ENCODE measurements around the gene VASN.

VASN gene

DNA sequence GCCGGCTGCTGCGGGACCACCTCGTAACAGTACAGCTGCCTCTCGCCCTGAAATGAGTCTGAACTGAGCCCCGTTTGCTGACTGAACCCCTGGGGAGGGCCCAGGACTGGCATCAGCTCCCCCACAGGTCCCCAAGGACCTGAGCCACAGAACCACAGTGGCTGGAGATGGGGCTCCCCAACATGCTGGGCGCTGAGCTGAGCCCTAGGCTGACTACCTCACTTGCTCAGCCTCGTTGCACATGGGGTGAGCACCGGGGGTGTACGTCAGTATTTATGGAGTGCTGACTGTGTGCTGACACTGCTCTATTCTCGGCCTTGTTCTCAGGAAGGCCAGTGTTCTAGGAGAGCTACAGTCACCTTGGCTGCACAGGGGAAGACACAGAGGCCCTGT is 6.6 kb upstream of the VASN start:
- no peak for DNase-seq
- in situ Hi-C loops (cut with HindIII; ENCODE audit: low pct_ligation_motif_present, low pct_unique_long_range_greater_than_20kb, low sequenced_read_pairs), result no loop called here

DNA sequence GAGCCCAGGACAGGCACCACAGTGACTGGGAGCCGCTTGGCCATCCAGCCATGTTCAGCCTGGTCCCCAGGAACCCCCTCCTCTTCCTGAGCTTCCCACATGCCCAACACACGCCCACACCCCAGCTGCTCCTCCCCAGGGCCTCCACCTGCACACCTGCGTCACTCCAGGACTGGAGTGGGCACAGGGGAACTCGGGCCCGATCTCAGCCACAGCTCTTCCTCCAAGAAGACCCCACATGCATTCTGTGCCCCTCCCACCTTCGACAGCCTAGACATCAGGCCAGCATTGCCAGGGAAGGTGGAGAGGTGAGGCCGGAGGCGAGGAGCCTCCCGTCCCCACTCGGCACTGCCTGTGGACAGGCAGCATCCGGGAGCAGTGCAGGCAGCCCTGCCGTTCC is 6.0 kb upstream of the VASN start:
- no peak for DNase-seq
- in situ Hi-C loops (cut with HindIII; ENCODE audit: low pct_ligation_motif_present, low pct_unique_long_range_greater_than_20kb, low sequenced_read_pairs), result no loop called here

DNA sequence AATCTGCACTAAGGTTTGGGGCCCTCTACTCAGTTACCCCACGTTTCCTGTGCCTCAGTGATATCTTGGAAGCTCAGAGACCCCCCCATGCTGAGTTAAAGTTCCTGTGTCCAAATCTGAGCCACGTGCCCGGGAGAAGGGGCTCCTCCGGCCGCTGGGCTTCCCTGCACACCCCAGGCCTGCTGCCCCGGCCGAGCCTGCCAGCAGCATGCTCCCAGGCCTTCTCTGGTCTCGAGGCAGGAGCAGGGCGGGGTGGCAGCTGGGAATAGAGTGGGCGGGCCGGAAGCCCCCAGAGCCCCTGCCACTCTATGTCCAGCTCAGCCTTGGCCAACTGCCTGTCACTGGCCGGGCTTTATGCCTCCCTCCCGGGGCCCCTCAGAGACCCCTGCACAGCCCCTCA is 5.6 kb upstream of the VASN start:
- no peak for DNase-seq
- in situ Hi-C loops (cut with HindIII; ENCODE audit: low pct_ligation_motif_present, low pct_unique_long_range_greater_than_20kb, low sequenced_read_pairs), result no loop called here

DNA sequence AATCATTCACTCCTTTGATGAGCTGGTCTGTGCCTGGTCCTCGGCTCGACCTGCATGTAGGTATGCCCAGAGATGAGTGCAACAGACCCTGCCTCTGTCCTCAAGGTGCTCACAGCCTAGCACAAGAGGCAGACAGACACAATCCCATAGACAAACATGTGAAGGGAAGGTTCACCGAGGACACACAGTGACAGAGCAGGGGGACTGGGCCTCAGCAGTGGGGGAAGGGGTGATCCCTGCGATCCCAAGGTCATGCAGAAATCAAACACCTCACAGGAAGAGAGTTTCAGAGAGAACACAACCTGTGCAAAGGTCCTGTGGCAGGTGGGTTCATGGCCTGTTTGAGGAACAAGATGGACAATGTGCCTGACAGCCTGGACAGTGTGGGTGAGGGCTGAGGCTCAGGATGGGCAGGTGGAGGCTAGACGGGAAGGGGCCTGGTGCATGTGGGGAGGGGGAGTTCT is 4.2 kb upstream of the VASN start:
- in situ Hi-C loops (cut with HindIII; ENCODE audit: low pct_ligation_motif_present, low pct_unique_long_range_greater_than_20kb, low sequenced_read_pairs), result no loop called here
- DNase-seq, result no peak

DNA sequence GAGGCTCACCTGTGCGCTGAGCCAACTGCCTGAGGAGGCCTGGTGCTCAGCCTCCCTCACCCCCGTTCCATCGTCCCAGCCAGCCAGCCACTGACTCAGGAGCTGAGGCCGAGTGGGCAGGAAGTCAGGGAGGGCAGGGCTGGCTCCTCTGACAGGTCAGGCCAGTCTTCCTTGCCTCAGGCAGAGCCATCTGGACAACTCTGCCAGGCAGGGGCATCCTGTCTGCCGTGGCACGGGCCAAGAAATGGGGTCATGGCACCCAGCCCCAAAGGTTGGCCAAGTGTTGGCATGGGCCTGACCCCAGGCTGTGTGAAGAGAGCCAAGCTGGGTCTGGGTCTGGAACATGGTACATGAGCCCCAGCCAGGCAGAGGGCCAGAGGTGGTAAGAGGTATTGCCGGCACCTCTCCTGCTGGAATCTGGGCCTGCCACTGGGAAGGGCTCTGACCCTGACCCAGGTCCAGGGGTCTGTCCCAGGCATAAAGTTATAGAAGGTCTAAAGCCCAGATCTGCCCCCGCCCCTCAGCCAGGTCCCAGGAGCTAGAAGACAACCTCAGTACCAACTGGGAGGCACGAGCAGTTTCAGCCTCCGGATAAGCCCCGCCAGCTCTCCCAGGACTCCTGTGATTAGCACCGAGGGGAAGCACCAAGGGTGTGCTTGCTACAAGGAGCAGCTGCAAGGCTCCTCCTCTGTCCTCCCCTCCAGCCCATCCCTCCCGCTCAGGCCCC is 2.5 kb upstream of the VASN start:
- peak; percentile 78 for DNase-seq

DNA sequence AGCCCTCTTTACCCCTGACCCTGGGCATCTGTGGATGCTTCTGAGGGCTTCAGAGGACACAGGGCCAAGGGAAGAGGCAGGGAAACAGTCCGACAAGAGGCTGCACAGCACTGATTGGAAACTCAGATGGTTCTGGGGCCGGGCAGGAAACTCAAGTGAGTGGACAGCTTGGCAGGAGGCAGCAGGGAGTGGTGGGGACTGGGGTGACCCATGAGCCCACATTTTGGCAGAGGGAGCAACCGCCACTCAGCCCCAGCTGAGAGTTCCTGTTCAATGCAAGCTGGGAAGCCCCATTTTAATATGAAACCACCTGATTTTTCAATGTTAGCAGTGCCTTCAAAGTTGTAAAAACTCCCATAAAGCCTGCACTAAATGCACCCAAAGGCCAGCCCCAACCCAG is 1.5 kb upstream of the VASN start:
- no peak for DNase-seq
- in situ Hi-C loops (cut with HindIII; ENCODE audit: low pct_ligation_motif_present, low pct_unique_long_range_greater_than_20kb, low sequenced_read_pairs), result no loop called here

More for the DNA sequence above, 2.5 kb upstream of the VASN start:
- in situ Hi-C loops (cut with HindIII; ENCODE audit: low pct_ligation_motif_present, low pct_unique_long_range_greater_than_20kb, low sequenced_read_pairs), result no loop called here

DNA sequence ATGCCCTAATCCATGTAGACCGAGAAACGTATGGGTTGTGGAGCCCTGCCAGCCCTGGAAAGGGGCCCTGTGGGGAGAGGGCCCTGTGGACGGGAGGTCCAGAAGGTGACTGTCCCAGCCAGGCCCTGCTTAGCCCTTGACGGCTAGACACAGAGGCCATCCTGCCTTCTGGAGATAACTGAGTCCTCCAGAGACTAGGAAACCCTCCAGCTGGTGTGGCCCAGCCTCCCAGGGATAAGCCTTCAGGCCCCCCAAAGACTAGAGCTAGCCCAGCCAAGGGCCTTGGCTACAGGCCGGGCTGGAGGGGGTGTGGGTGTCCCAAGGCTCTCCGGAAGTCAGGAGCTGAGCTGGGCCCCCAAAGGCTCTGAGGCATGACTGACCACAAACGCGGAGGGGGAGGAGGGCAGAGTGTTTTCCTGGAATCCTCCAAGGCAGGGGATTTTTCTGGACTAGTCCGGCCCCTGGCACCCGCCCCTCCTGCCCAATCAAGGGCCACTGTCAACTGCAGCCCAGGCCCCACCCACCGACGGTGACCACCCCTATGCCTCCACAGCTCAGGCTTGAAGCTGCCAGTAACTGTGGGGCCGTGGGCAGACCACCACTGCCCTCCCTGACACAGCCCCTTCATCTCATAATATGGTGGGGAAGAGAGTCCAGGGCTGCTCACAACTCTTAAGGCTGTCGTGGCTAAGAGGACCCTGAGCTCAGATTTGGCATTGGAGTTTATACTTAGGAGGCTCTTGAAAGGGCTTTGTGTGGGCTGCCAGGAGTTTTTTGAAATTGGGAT is 885 bp upstream of the VASN start:
- DNase-seq, result no peak
- in situ Hi-C loops (cut with HindIII; ENCODE audit: low pct_ligation_motif_present, low pct_unique_long_range_greater_than_20kb, low sequenced_read_pairs), result no loop called here

DNA sequence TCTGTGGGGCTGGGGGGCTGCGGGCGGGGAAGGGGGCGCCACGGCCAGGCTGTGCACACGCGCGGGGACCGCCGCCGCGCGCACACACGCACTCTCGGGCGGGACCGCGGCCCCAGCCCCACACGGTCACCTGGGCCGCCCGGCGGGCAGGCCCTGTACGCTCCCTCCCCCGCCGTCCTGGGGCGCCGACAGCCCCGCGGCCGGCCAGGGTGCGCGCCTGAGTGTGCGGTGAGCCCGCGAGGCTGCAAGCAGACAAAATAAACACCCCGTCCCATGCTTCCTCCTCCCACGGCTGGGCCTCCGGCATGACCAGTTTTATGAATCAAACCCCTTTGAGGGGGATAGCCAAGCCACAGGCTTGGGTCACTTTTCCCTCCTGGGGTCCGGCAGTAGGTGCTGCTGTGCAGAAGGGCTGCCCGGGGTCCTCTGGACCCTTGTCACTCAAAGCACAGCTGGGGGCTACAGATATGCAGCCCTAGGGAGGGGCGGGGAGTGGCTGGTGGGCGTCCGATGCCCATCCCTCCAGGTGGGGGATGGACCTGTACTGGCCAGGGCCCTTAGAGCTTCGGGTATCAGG is 441 bp downstream of the VASN start:
- in situ Hi-C loops (cut with HindIII; ENCODE audit: low pct_ligation_motif_present, low pct_unique_long_range_greater_than_20kb, low sequenced_read_pairs), result no loop called here
- peak; percentile 38 for DNase-seq

DNA sequence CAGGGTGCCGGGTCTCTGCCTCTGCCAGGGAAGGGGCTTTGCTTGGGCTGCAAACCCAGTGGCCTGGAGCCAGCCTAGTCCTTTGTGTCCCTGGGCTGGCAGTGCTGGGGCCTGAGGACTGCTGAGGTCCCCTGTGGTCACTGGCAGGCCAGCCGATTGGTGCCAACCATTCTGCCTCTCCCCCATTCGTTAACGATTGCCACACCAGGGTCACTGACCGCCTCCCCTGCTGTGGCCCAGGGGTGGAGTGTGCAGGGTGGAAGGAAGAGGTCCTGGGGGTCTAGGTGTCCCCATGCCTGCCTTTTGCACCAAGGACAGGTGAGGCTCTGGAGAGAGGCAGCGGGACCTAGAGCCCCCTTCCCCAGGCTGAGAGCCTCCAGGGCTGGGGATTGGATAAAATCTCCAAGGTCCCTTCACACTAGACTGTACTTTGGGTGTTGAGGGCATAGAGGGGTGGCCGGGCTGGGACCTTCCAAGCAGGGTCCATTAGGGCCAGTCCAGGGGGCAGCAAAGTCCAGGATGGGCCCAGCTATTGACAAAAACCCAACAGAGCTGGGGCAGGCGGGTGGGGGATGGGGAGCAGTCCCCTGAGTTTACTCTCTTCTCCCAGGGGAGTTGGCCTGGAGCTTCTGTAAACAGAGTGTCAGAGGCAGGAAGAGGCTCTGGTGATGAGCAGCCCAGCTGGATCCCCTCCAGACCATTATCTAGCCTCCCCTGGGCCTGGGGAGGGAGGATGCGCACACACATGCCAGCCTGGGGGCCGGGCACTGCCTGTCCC is 1.1 kb downstream of the VASN start:
- peak; percentile 45 for DNase-seq
- in situ Hi-C loops (cut with HindIII; ENCODE audit: low pct_ligation_motif_present, low pct_unique_long_range_greater_than_20kb, low sequenced_read_pairs), result no loop called here

DNA sequence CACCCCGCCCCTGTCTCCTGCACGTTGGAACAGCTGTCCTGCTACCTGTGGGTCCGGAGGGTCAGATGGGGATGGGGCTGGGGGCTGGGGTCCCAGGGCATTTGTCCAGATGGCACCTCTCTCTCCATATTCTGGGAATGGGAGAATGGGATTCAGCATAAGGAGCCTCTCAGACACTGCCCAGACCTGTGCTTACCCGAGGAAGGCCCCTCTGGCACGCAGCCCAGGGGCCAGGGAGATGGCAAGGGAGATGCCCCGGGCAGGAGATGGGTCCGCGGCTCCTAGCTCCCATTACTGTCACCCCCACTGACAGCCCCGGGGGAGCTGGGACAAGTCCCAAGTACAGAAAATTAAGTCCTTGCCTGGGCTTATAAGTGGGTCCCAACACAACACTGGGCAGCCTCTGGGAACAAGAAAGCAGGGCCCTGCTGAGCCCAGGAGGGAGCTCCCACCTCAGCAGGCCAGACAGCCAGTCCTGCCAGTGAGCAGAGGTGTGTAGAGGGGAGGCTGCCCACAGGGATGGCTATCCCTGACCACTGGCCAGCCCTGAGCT is 1.8 kb downstream of the VASN start:
- DNase-seq, result peak; percentile 44
- in situ Hi-C loops (cut with HindIII; ENCODE audit: low pct_ligation_motif_present, low pct_unique_long_range_greater_than_20kb, low sequenced_read_pairs), result no loop called here

DNA sequence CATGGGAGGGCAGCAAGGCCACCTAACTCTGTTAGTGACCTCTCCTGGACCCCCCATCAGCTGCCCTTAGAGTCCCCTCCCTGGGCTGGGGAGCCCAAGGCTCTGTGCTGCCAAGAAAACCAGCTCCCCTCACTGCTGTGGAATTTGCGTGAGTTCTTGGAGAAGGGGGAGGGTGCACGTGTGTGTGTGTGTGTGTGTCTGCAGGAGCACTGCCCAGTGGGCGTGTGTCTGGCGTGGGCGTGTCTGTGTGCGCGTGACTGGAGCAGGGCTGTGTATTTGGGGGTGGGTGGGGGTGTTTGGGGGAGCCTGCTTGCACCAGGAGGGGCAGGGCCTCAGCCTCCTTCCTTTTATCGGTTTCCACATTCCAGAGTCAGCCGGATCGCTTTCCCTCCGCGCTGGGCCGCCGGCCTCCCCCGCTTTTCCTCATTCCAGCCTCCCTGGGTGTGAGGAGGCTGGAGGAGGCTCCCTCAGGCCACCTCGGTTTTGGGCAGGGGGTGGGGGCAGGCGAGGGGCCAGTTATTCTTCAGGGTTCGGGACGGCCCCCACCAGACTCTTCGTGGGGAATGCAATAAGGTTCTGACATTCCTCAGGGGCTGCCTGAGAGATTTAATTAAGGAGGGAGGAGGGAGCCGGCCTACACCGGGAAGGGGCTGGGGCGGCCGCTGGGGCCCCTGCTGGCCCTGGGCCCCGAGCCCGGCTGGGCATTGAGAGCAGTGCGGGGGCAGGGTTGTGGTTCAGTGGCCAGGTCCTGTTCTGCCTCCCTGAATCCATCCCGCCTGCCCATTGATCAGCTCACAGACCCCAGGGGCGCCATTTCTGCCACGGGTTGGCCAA is 2.5 kb downstream of the VASN start:
- peak; percentile 83 for DNase-seq
- in situ Hi-C loops (cut with HindIII; ENCODE audit: low pct_ligation_motif_present, low pct_unique_long_range_greater_than_20kb, low sequenced_read_pairs), result no loop called here

DNA sequence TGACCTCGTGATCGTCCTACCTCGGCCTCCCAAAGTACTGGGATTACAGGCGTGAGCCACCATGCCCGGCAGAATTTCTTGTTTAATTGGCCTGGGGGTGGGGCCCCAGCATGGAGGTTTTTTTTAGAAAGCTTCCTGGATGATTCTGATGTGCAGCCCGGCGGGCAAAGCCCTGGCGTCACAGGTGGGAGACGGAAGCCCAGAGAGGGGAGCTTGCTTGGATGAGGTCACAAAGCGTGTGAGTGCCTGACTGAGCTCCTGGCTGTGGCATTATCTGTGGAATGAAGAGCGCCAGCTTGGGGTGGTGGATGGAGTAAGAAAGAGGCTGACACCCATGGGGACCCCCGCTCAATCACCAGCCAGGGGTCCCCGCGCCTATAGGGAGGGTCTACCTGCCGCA is 4.1 kb downstream of the VASN start:
- in situ Hi-C loops (cut with HindIII; ENCODE audit: low pct_ligation_motif_present, low pct_unique_long_range_greater_than_20kb, low sequenced_read_pairs), result no loop called here
- DNase-seq, result no peak

DNA sequence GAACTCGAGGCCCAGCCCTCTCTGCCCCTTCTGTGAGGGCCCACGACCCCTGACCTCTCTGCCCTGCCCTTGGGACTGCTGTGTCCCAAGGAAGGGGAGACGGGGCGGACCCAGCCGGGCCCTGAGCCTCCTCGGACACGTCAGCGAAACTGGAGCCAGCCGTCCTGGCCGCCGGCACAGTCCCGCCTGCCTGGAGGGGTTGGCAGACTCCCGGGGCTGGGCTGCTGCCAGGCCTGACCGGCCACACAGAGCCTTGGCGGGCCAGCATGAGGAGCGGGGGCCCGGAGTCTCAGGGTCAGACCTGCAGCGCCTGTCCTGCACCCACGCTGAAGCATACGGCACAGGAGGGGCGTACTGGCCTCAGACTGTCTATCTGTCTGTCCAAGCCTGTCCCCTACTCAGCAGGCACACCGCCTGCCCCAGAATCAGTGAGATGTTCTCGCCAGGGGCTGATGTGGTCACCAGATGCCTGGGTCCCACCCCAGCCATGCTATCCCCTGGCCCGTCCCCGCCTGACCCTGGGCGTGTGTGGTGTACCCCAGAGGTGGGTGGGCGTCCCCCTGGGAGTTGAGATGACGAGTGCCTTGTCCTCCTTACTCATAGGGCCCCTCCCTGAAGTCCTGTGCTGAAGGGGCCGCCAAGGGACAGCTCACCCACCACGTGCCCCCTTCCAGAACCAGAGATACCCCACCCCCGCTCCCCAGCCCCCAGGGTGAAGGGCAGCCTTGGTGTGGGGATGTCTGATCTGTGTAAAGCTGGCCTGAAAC is 4.7 kb downstream of the VASN start:
- no peak for DNase-seq
- in situ Hi-C loops (cut with HindIII; ENCODE audit: low pct_ligation_motif_present, low pct_unique_long_range_greater_than_20kb, low sequenced_read_pairs), result no loop called here

DNA sequence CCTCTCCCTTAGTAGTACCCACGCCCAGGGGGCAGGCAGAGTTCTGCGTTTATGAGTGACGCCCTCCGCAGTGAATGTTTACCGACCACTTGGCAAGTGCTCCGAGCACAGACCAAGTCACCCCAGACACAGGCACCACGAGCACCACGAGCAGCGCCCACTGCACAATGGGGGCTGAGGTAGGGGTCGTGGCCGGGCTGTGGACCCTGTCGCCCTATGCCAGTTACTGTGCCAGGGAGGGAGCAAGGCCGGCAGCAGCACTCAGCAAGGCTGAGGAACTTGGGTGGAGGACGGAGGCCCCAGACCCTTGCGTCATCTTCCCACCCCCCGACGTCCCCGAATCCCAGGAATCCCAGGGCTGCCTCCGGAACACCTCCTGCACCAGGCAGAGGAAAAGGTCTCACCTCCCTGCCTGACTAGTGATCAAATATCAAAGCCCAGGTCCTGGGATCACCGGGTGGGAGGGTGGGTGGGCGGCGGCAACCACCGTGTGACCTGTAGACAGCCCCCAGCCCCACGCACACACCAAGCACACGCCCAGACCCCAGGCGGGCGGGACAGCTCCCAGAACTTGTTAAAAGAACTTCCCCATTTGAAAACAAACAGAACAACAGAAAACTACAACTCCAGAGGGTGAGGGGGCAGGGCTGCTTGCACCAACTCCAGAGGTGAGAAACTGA is 5.4 kb downstream of the VASN start:
- in situ Hi-C loops (cut with HindIII; ENCODE audit: low pct_ligation_motif_present, low pct_unique_long_range_greater_than_20kb, low sequenced_read_pairs), result no loop called here
- no peak for DNase-seq

DNA sequence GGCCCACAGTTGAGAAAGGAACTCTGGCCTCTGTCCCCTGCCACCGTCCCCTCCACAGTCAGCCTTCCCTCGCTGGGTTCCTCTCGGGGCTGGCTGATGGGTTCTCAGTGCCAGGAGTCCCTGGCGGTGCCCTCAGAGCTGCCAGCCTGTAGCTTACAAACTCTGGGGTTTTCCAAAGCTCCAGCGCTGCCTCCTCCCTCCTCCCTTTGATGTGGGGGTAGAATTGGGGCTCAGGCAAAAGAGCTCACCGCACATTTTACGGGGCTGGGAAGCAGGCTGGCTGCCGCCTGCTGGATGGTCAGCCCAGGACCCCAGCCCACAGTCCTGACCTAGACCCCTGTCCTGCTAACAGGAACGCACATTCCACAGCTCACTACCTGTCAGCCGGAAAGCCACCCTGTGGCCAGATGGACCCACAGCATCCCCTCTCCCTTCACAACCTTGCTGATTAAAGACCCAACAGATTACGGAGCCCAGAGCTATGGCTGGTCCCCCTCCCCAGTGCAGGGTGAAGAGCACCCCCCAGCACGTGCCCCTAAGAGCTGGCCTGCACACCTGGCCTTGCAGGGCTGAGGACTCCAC is 6.0 kb downstream of the VASN start:
- in situ Hi-C loops (cut with HindIII; ENCODE audit: low pct_ligation_motif_present, low pct_unique_long_range_greater_than_20kb, low sequenced_read_pairs), result no loop called here
- no peak for DNase-seq

DNA sequence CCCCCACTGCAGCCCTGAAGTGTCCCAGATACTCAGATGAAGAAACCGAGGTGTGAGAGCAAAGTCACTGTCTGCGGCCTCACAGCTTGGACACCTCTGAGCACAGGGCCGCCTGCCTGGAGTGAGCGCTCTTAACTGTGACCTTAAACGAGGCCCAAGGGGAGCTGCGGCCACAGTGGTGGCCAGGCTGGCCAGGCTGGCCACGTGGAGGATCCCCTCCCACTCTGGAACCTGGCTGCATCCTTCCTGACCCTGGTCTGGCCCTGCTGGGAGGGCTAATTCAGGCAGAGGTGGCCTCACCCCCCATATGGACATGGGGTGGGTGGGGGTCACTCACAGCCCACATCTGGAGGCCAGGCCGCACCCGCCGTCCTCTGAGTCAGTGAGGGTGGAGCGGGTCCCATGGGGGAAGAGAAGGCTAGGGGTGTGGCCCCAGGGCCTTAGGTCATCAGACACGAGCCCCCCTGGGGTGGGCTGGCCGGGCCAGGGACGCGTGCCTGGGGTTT is 6.6 kb downstream of the VASN start:
- in situ Hi-C loops (cut with HindIII; ENCODE audit: low pct_ligation_motif_present, low pct_unique_long_range_greater_than_20kb, low sequenced_read_pairs), result no loop called here
- DNase-seq, result no peak
